ENCODE measurements around the gene NEURL2.
"Not testable (repeated sequence)": the region's sequence is repeated elsewhere in the genome, so short reads cannot be mapped to it uniquely, and the experiment has no call there.

Gene NEURL2

DNA sequence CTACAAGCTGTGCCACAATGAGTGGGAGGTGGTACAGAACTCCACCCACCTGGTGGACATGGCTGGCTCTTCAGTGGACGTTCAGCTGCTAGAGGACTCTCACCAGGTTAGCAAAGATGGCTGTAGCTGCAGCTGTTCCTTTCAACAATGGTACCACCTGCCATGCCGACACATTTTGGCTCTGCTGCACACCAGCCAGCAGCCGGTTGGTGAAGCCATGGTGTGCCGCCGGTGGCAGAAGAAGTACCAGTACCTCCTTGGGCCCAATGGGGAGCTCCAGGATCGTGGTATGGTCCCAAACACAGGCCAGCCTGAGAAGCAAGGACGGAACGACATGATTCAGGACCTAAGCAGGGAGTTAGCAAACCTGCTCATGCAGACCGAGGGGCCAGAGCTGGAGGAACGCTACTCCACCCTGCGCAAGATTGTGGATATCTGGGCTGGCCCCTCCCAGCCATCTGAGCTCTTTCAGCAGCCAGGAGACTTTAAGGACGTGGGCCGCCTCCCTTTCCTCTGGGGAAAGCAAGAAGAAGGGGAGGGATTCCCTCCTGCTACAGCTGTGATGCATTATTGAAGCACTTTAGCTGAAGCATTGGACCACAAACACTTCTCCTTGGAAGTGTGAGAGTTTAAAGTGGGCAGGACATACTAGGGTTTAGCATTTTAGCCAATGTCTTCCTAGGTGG is 12.8 kb downstream of the NEURL2 start:
- no peak overlapping the region for H3K4me3 Mint-ChIP-seq
- peaks cover 22% of the 10 kb centered on the region for H3K4me1 Mint-ChIP-seq (ENCODE audit: low read depth)
- H3K27me3 Mint-ChIP-seq: no peaks in the 10 kb centered on the region
- H3K36me3 Mint-ChIP-seq: peaks cover 5% of the 10 kb centered on the region
- H3K9me3 Mint-ChIP-seq (ENCODE audit: low read depth): no peaks in the 10 kb centered on the region
- no peak overlapping the region for H3K27ac Mint-ChIP-seq

GRCh38 chr20:45874576-45874975 is 16.4 kb downstream of the NEURL2 start:
- Mint-ChIP-seq H3K4me1 (ENCODE audit: low read depth) (no peaks in the 10 kb centered on the region), H3K4me3 (no peak overlapping the region), H3K27me3 (no peaks in the 10 kb centered on the region), H3K36me3 (peaks cover 8% of the 10 kb centered on the region), H3K9me3 (ENCODE audit: low read depth) (no peaks in the 10 kb centered on the region), H3K27ac (no peak overlapping the region)

DNA sequence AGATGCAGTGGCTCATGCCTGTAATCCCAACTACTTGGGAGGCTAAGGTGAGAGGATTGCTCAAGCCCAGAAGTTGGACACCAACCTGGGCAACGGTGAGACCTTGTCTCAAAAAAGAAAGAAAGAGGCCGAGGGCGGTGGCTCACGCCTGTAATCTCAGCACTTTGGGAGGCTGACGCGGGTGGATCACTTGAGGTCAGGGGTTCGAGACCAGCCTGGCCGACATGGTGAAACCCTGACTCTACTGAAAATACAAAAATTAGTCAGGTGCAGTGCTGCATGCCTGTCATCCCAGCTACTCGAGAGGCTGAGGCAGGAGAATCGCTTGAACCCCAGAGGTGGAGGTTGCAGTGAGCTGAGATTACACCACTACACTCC is 16.9 kb downstream of the NEURL2 start:
- H3K4me1 Mint-ChIP-seq (ENCODE audit: low read depth); H3K27me3 Mint-ChIP-seq; H3K36me3 Mint-ChIP-seq; H3K9me3 Mint-ChIP-seq (ENCODE audit: low read depth); H3K4me3 Mint-ChIP-seq; H3K27ac Mint-ChIP-seq: not testable (repeated sequence)

DNA sequence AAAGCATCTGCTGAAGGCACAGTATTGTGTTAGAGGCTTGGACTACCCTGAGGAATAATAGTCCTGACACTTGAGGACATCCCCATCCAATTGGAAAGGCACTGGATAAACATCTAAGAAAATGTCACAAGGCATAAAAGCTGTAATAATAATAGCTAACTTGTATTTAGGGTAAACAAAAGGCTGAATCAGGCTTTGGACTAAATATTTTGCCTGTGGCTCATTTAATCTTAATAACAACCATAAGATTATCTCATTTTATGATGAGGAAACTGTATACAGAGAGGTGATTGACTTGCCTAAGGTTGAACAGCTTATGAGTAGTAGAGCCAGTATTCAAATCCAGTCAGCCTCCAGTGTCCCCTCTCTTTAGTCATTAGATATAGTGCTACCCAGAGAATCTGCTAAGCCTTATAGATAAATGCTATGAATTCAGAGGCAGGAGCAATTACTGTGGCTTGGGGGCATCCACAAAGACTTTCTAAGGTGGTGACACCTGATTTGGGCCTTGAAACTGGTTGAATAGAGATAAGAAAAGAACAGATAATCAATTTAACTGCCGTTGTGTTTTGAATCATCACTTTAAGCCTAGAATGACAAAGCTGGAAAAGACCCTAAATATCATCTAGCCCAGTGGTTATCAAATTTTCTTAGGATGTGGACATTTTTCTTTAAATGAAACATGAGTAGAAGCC is 17.5 kb downstream of the NEURL2 start:
- no peak overlapping the region for H3K4me3 Mint-ChIP-seq
- no peaks in the 10 kb centered on the region for H3K9me3 Mint-ChIP-seq (ENCODE audit: low read depth)
- peaks cover 8% of the 10 kb centered on the region for H3K36me3 Mint-ChIP-seq
- H3K27ac Mint-ChIP-seq: no peak overlapping the region
- H3K4me1 Mint-ChIP-seq (ENCODE audit: low read depth): no peaks in the 10 kb centered on the region
- no peaks in the 10 kb centered on the region for H3K27me3 Mint-ChIP-seq

DNA sequence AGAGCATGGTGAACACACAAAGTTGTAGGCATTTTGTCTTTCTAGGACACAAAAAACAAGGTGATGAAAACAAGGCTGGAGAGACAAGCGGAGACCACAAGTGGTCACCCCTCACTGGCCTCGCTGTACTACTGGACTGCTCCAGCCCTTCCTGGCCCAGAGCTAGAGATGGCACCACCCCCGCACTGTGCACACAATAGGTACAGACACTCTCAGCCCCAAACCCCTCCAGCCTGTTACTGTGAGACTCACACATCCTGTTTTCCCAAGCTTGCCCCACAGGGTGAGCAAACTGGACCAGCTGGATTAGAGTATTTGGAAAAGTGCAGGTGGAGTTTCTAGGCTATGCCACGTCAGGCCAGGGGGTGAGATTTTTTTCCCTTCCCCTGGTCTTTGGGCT is 18.4 kb downstream of the NEURL2 start:
- H3K4me3 Mint-ChIP-seq: no peak overlapping the region
- H3K9me3 Mint-ChIP-seq (ENCODE audit: low read depth): no peaks in the 10 kb centered on the region
- peaks cover 8% of the 10 kb centered on the region for H3K36me3 Mint-ChIP-seq
- H3K27ac Mint-ChIP-seq: no peak overlapping the region
- H3K4me1 Mint-ChIP-seq (ENCODE audit: low read depth): no peaks in the 10 kb centered on the region
- no peaks in the 10 kb centered on the region for H3K27me3 Mint-ChIP-seq

GRCh38 chr20:45867819-45868176 is 23.2 kb downstream of the NEURL2 start:
- no peak overlapping the region for H3K27ac Mint-ChIP-seq
- H3K4me1 Mint-ChIP-seq (ENCODE audit: low read depth): peaks cover 4% of the 10 kb centered on the region
- no peaks in the 10 kb centered on the region for H3K9me3 Mint-ChIP-seq (ENCODE audit: low read depth)
- peaks cover 5% of the 10 kb centered on the region for H3K36me3 Mint-ChIP-seq
- H3K4me3 Mint-ChIP-seq: no peak overlapping the region
- no peaks in the 10 kb centered on the region for H3K27me3 Mint-ChIP-seq

DNA sequence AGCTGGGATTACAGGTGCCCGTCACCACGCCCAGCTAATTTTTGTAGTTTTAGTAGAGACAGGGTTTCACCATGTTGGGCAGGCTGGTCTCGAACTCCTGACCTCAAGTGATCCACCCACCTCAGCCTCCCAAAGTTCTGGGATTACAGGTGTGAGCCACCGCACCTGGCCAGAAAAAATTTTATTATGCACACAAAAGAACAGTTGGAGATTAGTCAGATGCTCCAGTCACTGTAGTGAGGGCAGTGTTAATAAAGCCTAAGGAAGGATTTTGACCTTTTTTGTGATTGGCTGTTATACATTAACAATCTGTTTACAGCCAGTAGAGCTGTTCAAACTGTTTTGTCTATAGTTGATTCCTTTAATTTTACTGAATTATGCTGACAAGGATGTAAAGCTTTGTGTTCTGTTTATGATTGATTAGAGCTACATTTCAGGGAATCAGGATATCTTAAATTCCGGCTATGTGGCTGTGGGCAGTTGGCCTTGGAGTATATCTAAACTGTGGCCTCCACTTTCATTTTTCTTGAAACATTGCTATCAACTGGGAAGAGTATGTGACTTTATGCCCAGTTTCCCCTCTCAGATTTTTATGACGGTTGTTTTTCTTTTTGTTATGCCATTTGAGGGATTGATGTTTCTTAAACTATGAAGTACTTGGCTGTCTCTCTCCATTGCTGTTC is 23.7 kb downstream of the NEURL2 start:
- H3K36me3 Mint-ChIP-seq: peaks cover 3% of the 10 kb centered on the region
- peaks cover 4% of the 10 kb centered on the region for H3K4me1 Mint-ChIP-seq (ENCODE audit: low read depth)
- no peaks in the 10 kb centered on the region for H3K27me3 Mint-ChIP-seq
- H3K27ac Mint-ChIP-seq: no peak overlapping the region
- H3K9me3 Mint-ChIP-seq (ENCODE audit: low read depth): no peaks in the 10 kb centered on the region
- no peak overlapping the region for H3K4me3 Mint-ChIP-seq

- Mint-ChIP-seq H3K4me3 (no peak overlapping the region), H3K27me3 (no peaks in the 10 kb centered on the region), H3K4me1 (ENCODE audit: low read depth) (peaks cover 4% of the 10 kb centered on the region), H3K27ac (no peak overlapping the region), H3K36me3 (no peaks in the 10 kb centered on the region), H3K9me3 (ENCODE audit: low read depth) (no peaks in the 10 kb centered on the region)
Observed at GRCh38 chr20:45866454-45866853, 24.6 kb downstream of the NEURL2 start.

GRCh38 chr20:45863543-45864470 is 27.2 kb downstream of the NEURL2 start:
- no peak overlapping the region for H3K27ac Mint-ChIP-seq

DNA sequence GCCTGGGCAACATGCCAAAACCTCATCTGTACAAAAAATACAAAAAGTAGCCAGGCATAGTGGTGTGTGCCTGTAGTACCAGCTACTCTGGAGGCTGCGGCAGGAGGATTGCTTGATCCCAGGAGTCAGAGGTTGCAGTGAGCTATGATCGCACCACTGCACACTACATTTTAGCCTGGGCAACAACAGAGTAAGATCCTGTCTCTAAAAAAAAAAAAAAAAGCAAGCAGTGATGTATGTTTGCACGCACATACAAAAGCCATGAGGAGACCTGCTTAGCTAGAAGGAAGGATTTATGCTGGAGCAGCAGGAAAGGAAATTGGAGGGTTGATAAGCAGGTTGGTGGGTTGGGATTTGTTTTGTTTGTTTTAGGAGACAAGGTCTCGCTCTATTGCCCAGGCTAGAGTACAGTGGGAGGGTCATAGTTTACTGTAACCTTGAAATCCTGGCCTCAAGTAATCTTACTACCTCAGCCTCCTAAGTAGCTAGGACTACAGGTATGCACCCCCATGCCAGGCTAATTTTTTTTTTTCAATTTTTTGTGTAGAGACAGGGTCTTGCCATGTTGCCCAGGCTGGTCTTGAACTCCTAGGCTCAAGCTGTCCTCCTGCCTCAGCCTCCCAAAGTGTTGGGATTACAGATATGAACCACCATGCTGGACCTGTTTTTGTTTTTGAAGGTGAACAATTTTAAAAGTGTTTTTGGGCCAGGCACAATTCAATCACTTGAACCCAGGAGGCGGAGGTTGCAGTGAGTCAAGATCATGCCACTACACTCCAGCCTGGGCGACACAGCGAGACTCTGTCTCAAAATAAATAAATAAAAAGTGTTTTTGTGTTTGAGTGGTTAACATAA is 29.6 kb downstream of the NEURL2 start:
- H3K9me3 Mint-ChIP-seq (ENCODE audit: low read depth): no peaks in the 10 kb centered on the region
- no peak overlapping the region for H3K4me3 Mint-ChIP-seq
- H3K27me3 Mint-ChIP-seq: no peaks in the 10 kb centered on the region
- H3K27ac Mint-ChIP-seq: no peak overlapping the region
- H3K36me3 Mint-ChIP-seq: peaks cover 5% of the 10 kb centered on the region
- H3K4me1 Mint-ChIP-seq (ENCODE audit: low read depth): peaks cover 31% of the 10 kb centered on the region

More at GRCh38 chr20:45863543-45864470, 27.2 kb downstream of the NEURL2 start:
- H3K27me3 Mint-ChIP-seq: no peaks in the 10 kb centered on the region
- no peak overlapping the region for H3K4me3 Mint-ChIP-seq
- peaks cover 15% of the 10 kb centered on the region for H3K4me1 Mint-ChIP-seq (ENCODE audit: low read depth)
- H3K36me3 Mint-ChIP-seq: peaks cover 5% of the 10 kb centered on the region
- no peaks in the 10 kb centered on the region for H3K9me3 Mint-ChIP-seq (ENCODE audit: low read depth)

DNA sequence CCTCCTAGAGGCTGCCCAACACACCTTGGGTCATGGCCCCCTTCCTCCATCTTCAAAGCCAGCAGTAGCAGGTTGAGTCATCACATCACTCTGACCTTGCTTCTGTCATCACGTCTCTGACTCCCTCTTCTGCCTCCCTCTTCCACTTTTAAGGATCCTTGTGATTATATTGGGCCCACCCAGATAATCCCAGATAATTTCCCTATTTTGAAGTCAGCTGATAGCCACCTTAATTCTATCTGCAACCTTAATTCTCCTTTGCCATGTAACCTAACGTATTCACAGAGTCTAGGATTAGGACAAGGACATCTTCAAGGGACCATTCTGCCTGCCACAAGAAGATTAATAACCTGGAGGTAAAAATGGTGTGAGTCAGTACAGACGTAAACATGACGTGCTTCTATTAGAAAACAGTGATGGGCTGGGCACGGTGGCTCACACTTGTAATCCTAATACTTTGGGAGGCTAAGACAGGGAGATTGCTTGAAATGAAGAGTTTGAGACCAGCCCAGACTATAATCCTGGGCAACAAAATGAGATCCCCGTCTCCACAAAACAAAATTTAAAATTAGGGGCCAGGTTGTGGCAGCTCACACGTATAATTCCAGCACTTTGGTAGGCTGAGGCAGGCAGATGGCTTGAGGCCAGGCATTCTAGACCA is 30.3 kb downstream of the NEURL2 start:
- no peak overlapping the region for H3K27ac Mint-ChIP-seq

DNA sequence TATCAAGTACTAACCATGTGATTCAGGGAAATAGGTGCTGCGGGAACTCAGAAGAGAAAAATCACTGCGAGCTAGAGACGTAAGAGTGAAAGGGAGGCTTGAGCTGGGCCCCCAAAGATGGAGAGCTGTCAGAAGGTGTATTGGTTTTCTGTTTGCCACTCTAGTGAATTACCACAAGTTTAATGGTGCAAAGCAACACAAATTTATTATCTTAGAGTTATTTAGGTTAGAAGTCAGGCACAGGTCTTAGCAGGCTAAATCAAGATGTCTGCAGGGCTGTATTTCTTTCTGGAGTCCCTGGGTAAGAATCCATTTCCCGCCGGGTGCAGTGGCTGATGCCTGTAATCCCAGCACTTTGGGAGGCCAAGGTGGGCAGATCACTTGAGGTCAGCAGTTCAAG is 31.1 kb downstream of the NEURL2 start:
- Mint-ChIP-seq H3K4me1 (ENCODE audit: low read depth) (peaks cover 43% of the 10 kb centered on the region), H3K9me3 (ENCODE audit: low read depth) (no peaks in the 10 kb centered on the region), H3K36me3 (peaks cover 5% of the 10 kb centered on the region), H3K4me3 (no peak overlapping the region), H3K27me3 (no peaks in the 10 kb centered on the region), H3K27ac (no peak overlapping the region)

More for the DNA sequence above, 30.3 kb downstream of the NEURL2 start:
- Mint-ChIP-seq H3K27me3 (no peaks in the 10 kb centered on the region), H3K4me1 (ENCODE audit: low read depth) (peaks cover 37% of the 10 kb centered on the region), H3K9me3 (ENCODE audit: low read depth) (no peaks in the 10 kb centered on the region), H3K36me3 (peaks cover 5% of the 10 kb centered on the region), H3K4me3 (peak overlapping the region; percentile 17)

DNA sequence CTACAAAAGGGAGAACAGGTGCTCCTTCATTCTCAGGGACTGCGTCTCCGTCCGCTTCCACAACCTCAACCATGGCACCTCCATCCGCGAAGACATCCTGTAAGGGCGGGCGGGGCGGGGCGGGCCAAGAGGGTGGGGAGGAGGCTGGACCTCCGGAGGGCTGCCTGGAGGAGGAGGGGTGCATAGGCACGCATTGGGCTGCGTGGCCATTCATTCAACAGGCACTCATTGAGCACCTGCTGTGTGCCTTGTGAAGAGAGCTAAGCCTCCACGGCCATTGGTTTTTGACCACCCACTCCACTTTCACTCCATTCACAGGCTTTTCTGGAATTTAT is 33.2 kb downstream of the NEURL2 start:
- Mint-ChIP-seq H3K9me3 (ENCODE audit: low read depth) (no peaks in the 10 kb centered on the region), H3K27ac (peak overlapping the region; percentile 97), H3K4me3 (peak overlapping the region; percentile 99), H3K36me3 (peaks cover 5% of the 10 kb centered on the region), H3K27me3 (no peaks in the 10 kb centered on the region), H3K4me1 (ENCODE audit: low read depth) (peaks cover 52% of the 10 kb centered on the region)
